Measurements from ENCODE around the gene PIK3R4.

Gene PIK3R4

GRCh38 chr3:130746246-130747039 lies at the start of gene PIK3R4:
TSS of gene PIK3R4 (minus strand) at chr3:130746829. CDS start at chr3:130745218, 1,611 bp downstream.
- peak; percentile 99 for DNase-seq

- no peak for DNase-seq
Measured at GRCh38 chr3:130795396-130795795, 48.8 kb upstream of the PIK3R4 start.

- no peak for DNase-seq
Measured at GRCh38 chr3:130792246-130792645, 45.6 kb upstream of the PIK3R4 start.

DNA sequence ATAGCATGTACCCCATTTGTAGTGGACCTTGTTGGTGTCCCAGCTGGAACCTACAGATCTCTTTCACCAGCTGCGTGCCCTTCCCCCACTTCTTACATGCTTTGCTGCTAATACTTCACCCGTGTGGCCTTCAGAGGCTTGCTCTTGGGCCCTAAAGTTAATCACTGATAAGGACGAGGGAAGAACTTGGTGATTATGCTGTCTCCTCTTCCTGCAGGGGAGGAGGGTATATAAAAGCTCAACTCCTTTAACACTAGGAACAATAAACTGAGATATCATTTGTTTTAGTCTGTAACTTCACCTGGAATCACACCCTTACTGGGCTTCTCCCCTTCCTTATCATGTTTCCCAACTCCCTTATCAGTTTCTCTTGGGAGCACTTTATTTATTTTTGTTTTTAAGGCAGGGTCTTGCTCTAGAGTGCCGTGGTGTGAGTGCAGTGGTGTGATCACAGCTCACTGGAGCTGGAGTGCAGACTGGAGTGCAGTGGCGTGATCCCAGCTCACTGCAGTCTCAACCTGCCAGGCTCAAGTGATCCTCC lies 43.2 kb upstream of the PIK3R4 start:
- DNase-seq, result no peak

GRCh38 chr3:130787422-130788068 lies 40.9 kb upstream of the PIK3R4 start:
- DNase-seq, result no peak

DNA sequence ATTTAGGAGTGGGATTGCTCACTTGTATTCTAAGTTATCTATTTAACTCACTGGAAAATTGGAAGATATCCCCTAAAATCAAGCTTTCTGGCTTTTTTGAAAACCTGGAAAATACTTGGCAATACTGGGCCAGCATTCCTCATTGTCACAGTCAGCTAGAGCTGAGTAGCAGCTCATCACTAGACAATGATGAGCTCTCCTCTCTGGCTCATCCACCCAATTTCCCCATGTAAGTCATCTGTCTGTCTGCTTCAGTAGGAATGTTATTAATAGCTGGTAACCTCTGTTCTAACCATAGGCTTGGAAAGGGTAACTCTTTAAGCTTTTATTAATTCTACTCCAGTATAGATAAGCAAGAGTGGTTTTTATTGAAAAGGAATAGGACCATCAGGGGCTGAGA lies 39.7 kb upstream of the PIK3R4 start:
- DNase-seq, result no peak

- no peak for DNase-seq
Measured at GRCh38 chr3:130783629-130784028, 37.0 kb upstream of the PIK3R4 start.

DNA sequence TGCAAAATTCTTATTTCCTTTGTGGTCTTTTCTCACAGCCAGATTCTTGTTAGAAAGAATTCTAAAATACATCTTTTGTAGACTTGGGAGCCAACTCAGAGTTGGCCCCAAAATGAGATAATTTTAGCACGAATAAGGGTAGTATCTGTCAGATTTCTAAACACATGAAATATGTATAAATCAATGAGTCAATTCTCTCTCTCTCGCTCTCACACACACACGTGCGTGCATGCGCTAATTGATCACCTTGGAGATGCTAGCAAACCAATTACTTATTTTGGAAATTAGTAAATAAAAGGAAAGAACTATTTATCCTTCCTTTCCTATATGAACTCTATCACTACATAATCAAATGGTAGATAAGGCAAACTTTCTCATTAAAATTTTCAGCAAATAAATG lies 32.9 kb upstream of the PIK3R4 start:
- DNase-seq, result no peak

DNA sequence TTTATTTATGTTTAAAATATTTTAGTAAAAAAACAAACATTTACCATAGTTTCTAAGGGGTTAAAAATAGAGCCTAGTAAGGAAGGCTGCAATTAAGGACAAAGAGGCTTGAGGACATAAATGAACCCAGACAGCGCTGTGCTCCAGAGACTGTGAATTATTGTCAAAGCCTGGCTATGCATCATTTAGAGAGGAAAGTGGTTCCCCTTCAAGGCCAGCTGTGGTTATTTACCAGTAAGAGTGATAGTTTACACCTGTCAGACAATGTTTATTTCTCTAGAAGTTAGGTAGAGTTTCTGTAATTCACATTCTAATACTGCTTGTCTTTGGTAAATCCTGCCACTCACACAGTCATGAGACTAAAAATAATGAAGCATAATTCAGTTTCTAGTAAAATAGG lies 32.4 kb upstream of the PIK3R4 start:
- DNase-seq, result no peak

DNA sequence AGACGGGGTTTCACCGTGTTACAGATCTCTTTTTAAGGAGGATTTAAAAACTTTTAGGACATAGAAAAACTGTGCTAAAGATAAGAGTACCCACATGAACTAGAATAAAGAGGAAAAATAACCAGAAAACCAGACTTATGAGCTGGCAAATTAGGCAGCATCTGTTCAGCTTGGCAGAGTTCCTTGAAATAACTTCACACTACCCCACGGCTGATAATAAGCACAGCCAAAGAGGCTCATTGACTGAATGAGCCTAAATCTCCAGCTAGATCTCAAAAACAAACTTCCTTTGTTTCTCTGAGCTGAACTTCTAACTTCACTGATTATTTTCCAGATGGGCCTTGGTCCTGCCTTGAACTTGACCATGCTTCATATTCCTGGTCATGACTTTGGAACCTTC lies 26.7 kb upstream of the PIK3R4 start:
- DNase-seq, result no peak

GRCh38 chr3:130772129-130772528 lies 25.5 kb upstream of the PIK3R4 start:
- peak; percentile 25 to 26 for DNase-seq

DNA sequence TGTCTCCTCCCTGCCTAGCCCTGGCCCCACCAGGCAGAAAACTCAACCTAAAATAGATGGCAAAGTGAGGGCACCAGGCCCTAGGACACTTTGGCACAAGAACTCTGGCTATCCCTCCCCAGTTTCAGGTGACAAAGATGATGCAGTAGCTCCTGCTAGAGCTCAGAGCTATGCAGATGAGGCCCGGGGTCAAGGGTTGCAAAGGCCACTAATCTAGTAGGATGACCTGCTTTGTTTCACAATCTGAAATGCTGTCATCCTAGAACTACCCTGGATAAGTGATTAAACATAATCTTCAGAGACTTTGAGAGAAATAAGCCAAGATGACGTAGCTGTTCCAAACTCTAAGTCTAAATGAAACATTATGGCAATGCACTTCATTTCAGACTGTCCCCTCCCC lies 24.0 kb upstream of the PIK3R4 start:
- DNase-seq, result no peak

- DNase-seq, result no peak
Measured at GRCh38 chr3:130761730-130762311, 15.2 kb upstream of the PIK3R4 start.

DNA sequence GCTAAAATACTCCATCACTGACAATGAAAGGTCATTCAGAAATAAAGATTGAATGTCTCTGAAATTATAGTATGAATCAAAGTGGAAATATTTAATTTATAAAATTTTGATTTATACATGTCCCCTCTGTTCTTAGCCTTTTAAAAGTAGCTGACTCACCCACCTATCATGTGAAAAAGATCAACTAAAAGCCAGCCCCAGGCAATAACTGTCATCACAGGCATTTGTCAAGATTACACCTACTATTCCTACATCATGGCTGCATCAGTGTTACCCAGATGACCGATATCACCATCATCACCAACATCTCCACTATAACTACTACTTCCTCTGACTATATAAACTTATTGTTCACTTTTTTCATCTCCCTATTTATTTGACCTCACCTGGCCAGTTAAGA lies 14.3 kb upstream of the PIK3R4 start:
- DNase-seq, result no peak

DNA sequence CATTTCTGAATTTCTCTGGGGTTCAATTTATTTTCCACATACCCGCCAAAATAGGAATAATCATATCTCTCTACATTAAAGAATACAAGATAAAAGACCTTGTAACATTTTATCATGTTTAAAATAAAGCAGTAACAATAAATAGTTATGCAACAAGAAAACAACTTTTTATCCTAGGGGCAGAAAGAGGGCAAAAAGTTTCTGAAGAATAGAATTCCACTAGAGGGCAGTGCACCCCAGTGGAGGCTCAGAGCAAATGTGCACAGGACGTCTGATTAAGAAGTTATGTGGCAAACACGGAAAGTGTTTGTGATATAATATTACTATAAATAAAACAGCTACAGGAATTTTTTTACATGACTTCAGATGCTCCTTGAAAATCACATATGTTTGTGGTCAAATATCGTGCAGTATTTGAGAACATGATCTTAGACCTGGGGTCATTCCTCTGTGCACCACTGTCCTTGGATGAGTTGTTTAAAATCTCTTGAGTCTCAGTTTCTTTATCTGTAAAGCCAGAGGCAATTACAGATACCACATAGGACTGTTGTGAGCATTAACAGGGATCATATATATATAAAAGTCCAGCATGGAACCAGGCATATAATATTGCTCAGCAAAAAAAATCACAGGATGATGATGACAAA lies 13.2 kb upstream of the PIK3R4 start:
- peak; percentile 87 for DNase-seq

DNA sequence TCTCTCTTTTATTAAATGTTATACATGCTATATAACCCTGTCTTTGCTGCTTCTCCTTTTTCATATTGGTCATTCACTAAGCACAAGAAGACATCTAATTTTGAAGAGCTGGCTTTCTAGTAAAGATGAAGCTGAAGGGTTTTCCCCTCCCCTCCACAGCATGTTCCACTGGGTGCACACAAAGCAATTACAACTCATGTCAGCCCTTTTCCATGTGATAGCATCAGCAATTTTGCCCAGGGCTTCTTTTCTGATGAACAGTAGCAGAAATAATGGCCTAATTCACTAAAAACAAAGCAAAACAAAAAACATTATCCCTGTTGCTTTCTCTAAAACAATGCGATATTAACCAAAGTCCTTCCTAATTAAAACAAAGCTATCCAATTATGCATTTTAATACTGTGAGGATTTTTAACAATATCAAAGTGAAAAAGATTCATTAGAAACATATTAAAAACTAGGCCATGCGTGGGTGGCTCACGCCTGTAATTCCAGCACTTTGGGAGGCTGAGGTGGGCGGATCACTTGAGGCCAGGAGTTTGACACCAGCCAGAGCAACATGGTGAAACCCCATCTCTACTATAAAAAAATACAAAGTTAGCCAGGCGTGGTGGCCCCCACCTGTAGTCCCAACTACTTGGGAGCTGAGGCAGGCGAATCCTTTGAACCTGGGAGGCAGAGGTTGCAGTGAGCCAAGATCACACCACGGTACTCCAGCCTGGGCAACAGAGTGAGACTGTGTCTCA lies 12.2 kb upstream of the PIK3R4 start:
- DNase-seq, result no peak

- no peak for DNase-seq
Measured at GRCh38 chr3:130757611-130758150, 11.1 kb upstream of the PIK3R4 start.

GRCh38 chr3:130755666-130756065 lies 9.0 kb upstream of the PIK3R4 start:
- DNase-seq, result no peak

DNA sequence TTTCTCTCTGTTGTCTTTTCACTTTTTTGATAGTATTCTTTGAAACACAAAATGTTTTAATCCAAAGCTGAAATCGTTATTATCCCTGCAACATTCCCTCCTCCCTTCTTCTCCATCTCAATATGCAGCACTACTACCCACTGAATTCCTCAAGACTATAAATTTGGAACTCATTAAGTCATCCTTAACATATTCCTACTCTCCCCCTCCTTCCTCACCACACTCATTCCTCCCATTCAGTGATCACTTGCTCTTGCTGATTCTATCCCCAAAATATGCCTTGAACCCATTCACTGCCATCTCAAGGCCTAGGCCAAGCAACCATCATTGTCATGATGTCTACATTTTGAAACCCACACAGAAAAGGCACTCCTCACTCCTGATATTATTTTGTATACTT lies 2.4 kb upstream of the PIK3R4 start:
- no peak for DNase-seq

DNA sequence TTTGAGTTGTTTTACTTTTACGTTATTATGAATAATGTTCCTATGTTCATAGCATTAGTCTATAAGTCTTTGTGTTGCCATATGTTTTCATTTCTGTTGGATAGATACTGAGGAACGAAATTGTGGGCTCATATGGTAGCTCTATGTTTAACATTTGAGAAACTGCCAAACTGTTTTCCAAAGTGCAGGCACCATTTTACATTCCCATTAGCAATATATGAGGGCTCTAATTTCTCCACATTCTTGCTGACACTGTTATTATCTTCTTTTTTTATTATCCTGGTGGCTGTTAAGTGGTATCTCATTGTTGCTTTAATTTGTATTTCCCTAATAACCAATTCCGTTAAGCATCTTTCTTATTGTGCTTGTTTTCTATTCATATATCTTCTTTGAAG lies 1.8 kb upstream of the PIK3R4 start:
- peak; percentile 36 to 39 for DNase-seq

GRCh38 chr3:130743354-130743753 lies 3.3 kb downstream of the PIK3R4 start:
- DNase-seq, result no peak

DNA sequence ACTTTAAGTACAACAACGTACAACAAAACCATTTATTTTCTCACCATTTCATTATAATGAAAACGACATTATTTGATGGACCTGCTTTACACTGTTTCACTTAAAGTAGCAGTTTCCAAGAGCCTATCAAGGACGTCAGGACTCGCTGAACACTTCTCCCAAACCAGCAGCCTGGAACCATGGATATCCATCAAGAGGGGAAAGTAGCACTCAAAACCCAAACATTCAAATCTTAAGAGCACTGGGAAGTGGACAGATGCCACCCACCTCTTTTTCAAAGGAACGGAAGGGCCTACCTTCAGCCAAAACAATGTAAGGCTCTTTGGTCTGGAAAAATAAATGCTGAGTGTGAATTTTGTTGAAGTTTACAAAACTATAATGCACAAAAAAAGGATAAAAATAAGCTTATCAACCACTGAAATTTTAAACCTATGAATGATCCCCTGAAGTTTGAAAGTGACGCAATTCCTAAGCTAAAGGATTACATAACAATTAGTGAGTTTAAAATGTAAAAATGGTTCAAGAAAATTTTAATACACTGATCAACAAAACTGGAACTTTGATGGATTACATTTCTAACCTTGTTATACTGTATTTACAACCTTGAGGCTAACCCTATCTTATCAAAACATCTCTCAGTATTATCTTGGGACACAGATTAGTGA lies 4.6 kb downstream of the PIK3R4 start:
- DNase-seq, result no peak

All from AML-193 (cell line).